OCI-LY7 (cell line): ENCODE results near the gene TNFRSF8.
"Not testable (repeated sequence)": the region's sequence is repeated elsewhere in the genome, so short reads cannot be mapped to it uniquely, and the experiment has no call there.

Source experiments
- CTCF ChIP-seq: fragments of 200-600 bp; sonication (generic); conservative IDR thresholded peaks from 2 replicates; pipeline ENCODE4 v1.5.1; 2014; ENCODE audit warnings: mild to moderate bottlenecking, antibody characterized with exemption, low read length, moderate library complexity, mixed read lengths
- EZH2phosphoT487 ChIP-seq: fragments of 200-600 bp; sonication (generic); IDR thresholded peaks from 2 replicates; pipeline ENCODE4 v1.6.1; 2018; ENCODE audit warnings: low read depth, borderline replicate concordance, mild to moderate bottlenecking, mixed run types, antibody characterized with exemption, low read length, moderate library complexity, mixed read lengths

GRCh38 chr1:12039824-12040456, 23.2 kb upstream of the TNFRSF8 start:
- not testable (repeated sequence) for TF ChIP-seq CTCF, EZH2phosphoT487
